K562 treated with DMSO at 1 percent for 12 hours (cell line): ENCODE results near the gene RSPH10B2. TPM values are rescaled to one million over a fixed set of nuclear protein-coding genes. Genes with fewer than 3 reads are reported as not detected.

ENCODE experiments used
- total RNA-seq: library from RNA; unstranded; fragments of 300-600 nt; gene quantifications from 2 replicates; pipeline ENCODE4 v1.2.3, GENCODE V29; 2022; ENCODE audit not compliant: insufficient read depth

RSPH10B2 gene
- not detected in 2 replicates for total RNA-seq

DNA sequence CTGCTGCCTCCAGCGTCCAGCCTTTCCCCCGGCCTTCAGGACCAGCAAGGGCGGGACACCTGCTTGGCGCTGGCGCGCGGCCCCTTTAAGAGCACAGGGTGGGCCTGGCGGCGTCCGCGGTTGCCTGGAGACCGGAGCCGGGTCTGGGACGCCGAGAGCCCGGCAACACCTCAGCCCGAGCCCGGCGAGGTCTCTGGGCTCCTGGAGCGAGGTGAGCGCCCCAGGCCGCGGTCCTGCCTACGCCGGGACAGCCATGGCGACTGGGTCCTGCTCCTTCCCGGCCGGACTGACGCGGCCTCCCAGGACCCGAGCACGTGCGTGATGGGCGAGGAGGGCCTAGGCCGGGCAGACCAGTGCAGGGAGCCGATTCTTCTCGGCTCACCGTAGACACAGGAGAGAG is at the start of gene RSPH10B2:
Gene RSPH10B2, plus strand, starts transcription at position 140 of the 400 bp plus-strand sequence. CDS start 3,575 bp downstream, outside the sequence.

DNA sequence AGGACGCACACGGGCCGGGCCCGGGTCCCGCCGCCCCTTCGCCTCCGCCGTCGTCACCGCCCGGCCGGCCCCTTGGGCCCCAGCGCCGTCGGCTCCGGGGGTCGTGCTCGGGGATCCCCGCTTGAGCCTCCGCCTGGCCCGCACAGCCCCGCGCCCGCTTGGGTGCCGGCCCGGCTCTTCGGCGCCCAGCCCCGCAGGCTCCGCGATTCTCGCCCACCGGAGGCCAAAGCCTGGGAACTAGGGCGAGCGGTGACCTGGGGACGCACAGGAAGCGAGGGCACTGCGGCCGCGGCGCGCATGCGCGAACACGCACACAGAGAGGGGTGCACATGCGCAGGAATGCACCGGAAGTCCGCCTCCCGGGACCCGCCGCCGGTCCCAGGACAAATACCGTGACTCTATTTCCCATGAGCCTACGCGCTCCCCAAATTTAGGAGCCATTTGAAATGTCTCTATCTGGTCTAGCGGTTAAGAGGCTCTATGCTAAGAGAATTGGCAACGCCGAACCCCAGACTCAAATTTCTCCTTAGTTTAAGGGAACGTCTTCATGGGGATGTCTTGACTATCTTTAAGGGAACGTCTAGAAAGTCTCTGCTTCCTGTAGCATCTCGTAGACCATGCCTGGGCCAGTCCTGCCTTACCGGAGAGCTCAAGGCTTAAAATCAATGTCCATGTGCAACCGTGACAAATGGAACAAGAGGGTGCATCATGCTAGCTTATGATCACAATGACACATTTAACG is 47.1 kb upstream of the RSPH10B2 start, which contains the start of gene ZNF12:
Gene ZNF12, minus strand, starts transcription at position 282 of the 742 bp plus-strand sequence. CDS start 1,774 bp downstream, outside the sequence.

DNA sequence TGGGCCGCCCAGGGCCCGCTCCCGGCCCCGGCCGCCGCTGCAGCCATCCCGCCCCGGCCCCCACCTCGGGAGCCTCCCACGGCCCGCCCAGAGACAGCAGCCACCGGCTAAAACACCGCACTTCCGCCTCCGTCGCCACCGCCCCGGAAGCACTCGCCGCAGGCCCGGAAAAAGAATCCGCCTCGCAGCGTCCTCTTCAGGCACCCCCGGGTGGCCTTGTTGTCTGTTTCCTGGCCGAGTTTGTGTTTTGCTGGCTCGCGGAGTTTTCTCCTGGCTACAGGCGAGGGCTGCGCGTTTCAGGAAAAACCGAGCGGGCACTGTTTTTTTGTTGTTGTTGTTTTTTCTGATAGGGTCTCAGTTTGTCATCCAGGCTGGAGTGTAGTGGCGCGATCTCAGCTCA is 72.2 kb downstream of the RSPH10B2 start, which contains the start of gene CCZ1B:
Gene CCZ1B, minus strand, starts transcription at position 125 of the 400 bp plus-strand sequence. Its CDS starts 78 bp downstream, at position 47.

Other genes starting within 250 kb of the RSPH10B2 start
- not detected in 2 replicates for gene GRID2IP, start 202.6 kb upstream of the RSPH10B2 start, total RNA-seq
- gene ZDHHC4, start 176.6 kb upstream of the RSPH10B2 start, total RNA-seq = 88.6 and 91.4 TPM in 2 replicates
- gene INTS15, start 164.1 kb upstream of the RSPH10B2 start, total RNA-seq = 46.8 and 65.1 TPM in 2 replicates
- not detected in 2 replicates for gene ZNF853, start 138.5 kb upstream of the RSPH10B2 start, total RNA-seq
- gene ZNF316, start 116.8 kb upstream of the RSPH10B2 start, total RNA-seq = 14.9 and 28.4 TPM in 2 replicates
- gene ZNF12, start 47.2 kb upstream of the RSPH10B2 start, total RNA-seq = 11.3 and 13.7 TPM in 2 replicates
- 17.9 and 21.5 TPM in 2 replicates for gene CCZ1B, start 72.2 kb downstream of the RSPH10B2 start, total RNA-seq